ENCODE measurements around the gene ALDH8A1.

Gene ALDH8A1

DNA sequence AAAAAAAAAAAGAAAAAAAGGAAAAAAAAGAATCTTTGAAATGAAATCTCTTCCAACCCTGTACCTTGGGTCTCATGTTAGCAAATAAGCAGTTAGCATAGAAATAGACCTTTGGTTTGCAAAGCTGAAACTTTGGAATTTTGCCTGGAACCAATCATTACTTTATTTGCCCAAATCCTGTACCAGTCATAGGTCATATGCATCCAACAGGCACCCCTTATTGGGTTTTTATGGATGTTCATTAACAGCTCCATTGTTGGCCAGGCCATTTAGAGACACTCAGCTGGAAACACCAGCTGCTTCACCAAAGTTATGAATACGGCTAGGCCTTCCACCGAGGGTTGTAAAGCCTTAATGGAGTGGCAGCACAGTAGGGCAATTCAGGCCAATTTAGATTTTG is 53.0 kb downstream of the ALDH8A1 start:
- in situ Hi-C loops (cut with HindIII; ENCODE audit: low pct_unique_long_range_greater_than_20kb, low sequenced_read_pairs): no loop called here
- no peak for DNase-seq (ENCODE audit: low read depth in 1 of 2, low spot score in 1 of 2)
- no peak for TF ChIP-seq JUND (IDR thresholded peaks at IDR 0.05; ENCODE audit: low read depth)

DNA sequence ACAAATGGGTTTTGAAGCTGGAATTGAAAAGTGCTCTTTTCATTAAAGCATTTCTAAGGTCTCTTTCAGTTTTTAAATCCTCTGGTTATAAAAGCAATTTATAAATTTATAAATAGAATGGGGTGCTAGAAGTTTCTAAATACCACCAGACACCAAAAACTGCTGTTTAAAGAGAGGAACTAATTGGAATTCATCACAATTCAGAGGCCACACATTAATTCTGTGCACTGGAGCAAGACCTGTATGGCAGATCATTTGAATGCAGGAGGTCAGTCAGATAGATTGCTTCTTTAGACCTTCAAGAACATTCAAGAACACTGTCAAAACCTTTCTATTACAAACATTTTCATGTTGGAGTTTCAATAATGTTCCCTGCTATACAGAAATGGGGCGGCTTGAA is 55.1 kb downstream of the ALDH8A1 start:
- in situ Hi-C loops (cut with HindIII; ENCODE audit: low pct_unique_long_range_greater_than_20kb, low sequenced_read_pairs): no loop called here
- no peak for DNase-seq (ENCODE audit: low read depth in 1 of 2, low spot score in 1 of 2)
- TF ChIP-seq JUND (IDR thresholded peaks at IDR 0.05; ENCODE audit: low read depth): no peak

DNA sequence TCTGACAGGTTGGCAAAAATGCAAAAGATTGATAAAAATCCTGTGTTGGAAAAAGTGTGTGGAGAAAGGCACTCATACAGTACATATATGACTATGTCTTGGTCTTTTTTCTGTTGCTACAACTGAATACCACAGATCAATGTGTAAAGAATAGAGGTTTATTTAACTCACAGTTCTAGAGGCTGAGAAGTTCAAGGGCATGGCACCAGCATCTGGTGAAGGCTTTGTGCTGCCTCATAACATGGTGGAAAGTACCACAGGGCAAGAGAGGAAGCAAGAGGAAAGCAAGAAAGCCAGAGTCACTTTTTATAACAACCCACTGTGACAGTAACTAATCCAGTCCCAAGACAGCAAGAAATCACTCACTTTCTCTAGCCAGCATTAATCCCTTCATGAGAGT is 57.5 kb downstream of the ALDH8A1 start:
- DNase-seq (ENCODE audit: low read depth in 1 of 2, low spot score in 1 of 2): no peak
- no peak for TF ChIP-seq JUND (IDR thresholded peaks at IDR 0.05; ENCODE audit: low read depth)
- in situ Hi-C loops (cut with HindIII; ENCODE audit: low pct_unique_long_range_greater_than_20kb, low sequenced_read_pairs): no loop called here

DNA sequence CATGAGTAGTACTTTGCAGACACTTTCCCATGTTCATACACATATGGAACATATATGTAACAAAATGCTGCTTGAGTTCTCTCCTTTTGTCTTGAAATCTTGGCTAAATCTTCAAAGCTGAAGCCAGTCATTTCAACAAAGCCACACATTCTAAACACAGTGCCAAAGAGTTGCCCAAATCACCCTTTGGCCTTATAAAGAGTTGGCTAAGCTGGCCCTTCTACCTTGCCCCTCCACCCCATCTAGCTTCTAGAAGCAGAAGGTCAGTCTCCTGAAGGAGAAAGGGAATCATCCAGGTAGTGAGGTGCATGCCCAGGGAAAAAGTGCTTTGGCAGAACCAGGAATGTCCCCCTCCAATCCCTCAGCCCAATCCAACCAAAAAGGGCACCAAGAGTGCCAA is 58.3 kb downstream of the ALDH8A1 start:
- TF ChIP-seq JUND (IDR thresholded peaks at IDR 0.05; ENCODE audit: low read depth): no peak
- in situ Hi-C loops (cut with HindIII; ENCODE audit: low pct_unique_long_range_greater_than_20kb, low sequenced_read_pairs): no loop called here
- DNase-seq (ENCODE audit: low read depth in 1 of 2, low spot score in 1 of 2): no peak

DNA sequence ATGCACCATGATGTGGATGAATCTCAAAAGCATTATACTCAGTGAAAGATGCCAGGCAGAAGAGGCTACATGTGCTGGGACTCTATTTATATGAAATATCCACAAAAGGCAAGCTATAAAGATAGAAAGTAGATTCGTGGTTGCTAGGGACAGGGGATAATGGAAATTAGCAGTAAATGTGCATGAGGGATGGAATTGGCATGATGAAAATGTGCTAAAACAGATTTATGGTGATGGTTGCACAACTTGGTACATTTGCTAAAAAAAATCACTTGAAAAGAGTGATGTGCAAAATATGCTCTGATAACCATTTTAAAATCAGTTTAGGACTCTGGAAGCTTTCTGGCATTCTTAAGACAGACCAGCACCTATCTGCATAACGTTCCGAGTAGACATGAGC is 61.6 kb downstream of the ALDH8A1 start:
- DNase-seq (ENCODE audit: low read depth in 1 of 2, low spot score in 1 of 2): no peak
- no peak for TF ChIP-seq JUND (IDR thresholded peaks at IDR 0.05; ENCODE audit: low read depth)
- in situ Hi-C loops (cut with HindIII; ENCODE audit: low pct_unique_long_range_greater_than_20kb, low sequenced_read_pairs): no loop called here

DNA sequence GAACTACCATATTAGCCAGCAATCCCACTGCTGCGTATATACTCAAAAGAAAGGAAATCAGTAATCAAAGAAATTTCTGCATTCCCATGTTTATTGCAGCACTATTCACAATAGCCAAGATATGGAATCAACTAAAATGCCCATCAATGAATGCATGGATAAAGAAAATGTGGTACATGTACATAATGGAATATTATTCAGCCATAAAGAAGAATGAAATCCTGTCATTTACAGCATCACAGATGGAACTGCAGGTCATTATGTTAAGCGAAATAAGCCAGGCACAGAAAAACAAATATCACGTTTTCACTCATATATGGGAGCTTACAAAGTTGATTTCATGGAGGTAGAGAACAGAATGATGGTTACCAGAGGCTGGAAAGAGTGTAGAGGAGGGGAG is 65.1 kb downstream of the ALDH8A1 start:
- no peak for DNase-seq (ENCODE audit: low read depth in 1 of 2, low spot score in 1 of 2)
- TF ChIP-seq JUND (IDR thresholded peaks at IDR 0.05; ENCODE audit: low read depth): no peak
- in situ Hi-C loops (cut with HindIII; ENCODE audit: low pct_unique_long_range_greater_than_20kb, low sequenced_read_pairs): no loop called here

DNA sequence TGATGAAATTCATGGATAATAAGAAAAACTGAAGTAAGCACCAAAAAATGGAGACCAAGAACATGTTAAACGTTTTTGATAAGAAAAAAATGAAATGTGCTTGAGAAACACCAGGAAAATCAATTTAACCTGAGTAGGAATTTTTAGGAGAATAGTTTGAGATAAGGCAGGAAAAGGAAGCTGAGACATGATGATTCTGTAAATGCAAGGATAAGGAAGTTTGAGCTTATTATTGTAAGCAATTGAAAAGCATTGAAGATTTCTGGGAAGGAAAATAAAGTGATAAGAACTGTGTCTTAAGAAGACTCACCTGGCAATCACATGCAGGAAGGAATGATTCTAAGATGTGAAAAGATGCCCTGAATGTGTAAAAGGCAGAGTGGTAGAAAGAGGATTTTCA is 66.6 kb downstream of the ALDH8A1 start:
- DNase-seq (ENCODE audit: low read depth in 1 of 2, low spot score in 1 of 2): no peak
- in situ Hi-C loops (cut with HindIII; ENCODE audit: low pct_unique_long_range_greater_than_20kb, low sequenced_read_pairs): no loop called here
- TF ChIP-seq JUND (IDR thresholded peaks at IDR 0.05; ENCODE audit: low read depth): no peak

DNA sequence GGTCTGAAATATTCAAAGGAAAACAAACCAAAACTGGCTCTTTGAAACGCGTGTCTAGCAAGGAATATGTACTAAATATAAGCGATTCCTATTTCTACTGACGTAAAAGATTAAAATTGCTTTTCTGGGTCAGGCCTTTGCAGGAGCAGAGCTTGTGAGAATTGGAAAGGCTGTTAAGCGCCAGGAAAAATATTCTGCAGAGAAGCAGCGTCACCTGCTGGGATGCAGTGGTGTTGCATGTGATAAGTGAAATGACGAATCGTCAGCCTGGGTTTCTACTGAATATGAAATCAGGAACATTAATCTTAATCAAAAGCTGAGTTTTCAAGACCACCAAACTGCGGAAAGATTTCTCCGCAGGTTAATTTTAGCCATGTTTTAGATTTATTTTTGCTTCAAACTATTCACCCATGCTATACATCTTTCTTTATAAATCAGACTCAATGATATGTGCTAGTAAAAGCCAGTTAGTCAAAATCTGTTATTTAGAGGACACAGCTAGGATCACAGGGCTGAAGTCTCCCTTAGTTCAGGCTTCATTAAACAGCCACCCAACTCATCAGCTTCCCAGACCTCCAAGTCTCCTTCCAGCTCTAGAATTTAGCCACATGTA is 67.4 kb downstream of the ALDH8A1 start:
- peak; percentile 10 to 67 for DNase-seq (ENCODE audit: low read depth in 1 of 2, low spot score in 1 of 2)
- no peak for TF ChIP-seq JUND (IDR thresholded peaks at IDR 0.05; ENCODE audit: low read depth)
- in situ Hi-C loops (cut with HindIII; ENCODE audit: low pct_unique_long_range_greater_than_20kb, low sequenced_read_pairs): no loop called here

GRCh38 chr6:134880487-134881190 is 69.3 kb downstream of the ALDH8A1 start:
- in situ Hi-C loops (cut with HindIII; ENCODE audit: low pct_unique_long_range_greater_than_20kb, low sequenced_read_pairs): no loop called here
- no peak for DNase-seq (ENCODE audit: low read depth in 1 of 2, low spot score in 1 of 2)
- TF ChIP-seq JUND (IDR thresholded peaks at IDR 0.05; ENCODE audit: low read depth): no peak

- in situ Hi-C loops (cut with HindIII; ENCODE audit: low pct_unique_long_range_greater_than_20kb, low sequenced_read_pairs): no loop called here
- DNase-seq (ENCODE audit: low read depth in 1 of 2, low spot score in 1 of 2): no peak
- no peak for TF ChIP-seq JUND (IDR thresholded peaks at IDR 0.05; ENCODE audit: low read depth)
Measured at GRCh38 chr6:134878136-134878535, 71.8 kb downstream of the ALDH8A1 start.

- DNase-seq (ENCODE audit: low read depth in 1 of 2, low spot score in 1 of 2): peak in 1 of 2 experiments; percentile 19
- no peak for TF ChIP-seq JUND (IDR thresholded peaks at IDR 0.05; ENCODE audit: low read depth)
- in situ Hi-C loops (cut with HindIII; ENCODE audit: low pct_unique_long_range_greater_than_20kb, low sequenced_read_pairs): no loop called here
Measured at GRCh38 chr6:134875367-134875766, 74.5 kb downstream of the ALDH8A1 start.

DNA sequence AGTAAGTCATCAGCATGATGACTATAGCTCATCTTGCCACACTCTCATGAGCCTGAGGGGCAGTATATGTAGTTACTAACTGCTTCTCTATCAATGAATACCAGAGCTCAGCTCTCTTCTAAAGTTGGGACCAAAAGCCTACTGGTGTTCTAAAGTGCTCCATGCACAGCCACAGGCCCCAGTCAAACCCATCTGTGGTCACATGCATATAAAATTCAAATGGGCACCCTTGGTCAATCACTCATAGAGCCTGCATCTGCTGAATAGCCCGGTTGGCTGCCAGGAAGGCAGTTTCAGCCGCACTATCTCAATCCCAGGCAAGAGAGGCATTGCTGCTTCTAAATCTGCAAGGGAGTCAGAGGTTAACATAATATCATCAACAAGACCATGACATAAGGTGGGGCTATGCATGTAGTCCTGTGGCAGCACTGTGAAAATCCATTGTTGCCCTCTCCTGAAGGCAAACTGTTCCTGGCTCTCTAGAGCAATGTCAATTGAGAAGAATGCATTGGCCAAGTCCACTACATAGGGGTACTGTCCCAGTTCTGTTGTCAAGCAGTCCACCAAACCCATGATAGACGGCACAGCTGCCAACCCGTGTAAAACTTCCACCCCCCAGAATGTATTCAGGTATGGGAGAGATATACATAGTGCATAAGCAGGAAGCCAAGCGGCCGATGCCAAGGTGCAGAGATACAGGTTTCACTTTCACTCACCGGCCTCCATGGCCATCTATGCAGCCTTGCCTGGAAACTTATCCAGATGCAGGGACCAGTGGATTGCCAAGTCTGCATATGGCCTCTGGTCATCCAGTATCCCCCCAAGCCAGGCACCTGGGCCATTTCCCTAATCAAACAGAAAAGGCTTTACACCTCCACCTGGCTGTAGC is 76.2 kb downstream of the ALDH8A1 start:
- TF ChIP-seq JUND (IDR thresholded peaks at IDR 0.05; ENCODE audit: low read depth): no peak
- no peak for DNase-seq (ENCODE audit: low read depth in 1 of 2, low spot score in 1 of 2)
- in situ Hi-C loops (cut with HindIII; ENCODE audit: low pct_unique_long_range_greater_than_20kb, low sequenced_read_pairs): no loop called here

Data from T47D (cell line).